HEK293 (cell line): Measurements from ENCODE around the gene MDH2.

Experiments
- CTCF ChIA-PET: fragments of 350-600 bp; formaldehyde crosslinking; extraction: SDS; loops from one replicate; lab custom pipeline; 2021; ENCODE audit warnings: antibody characterized with exemption; lab: Yijun Ruan, JAX
- POLR2A ChIA-PET: fragments of 300-600 bp; formaldehyde crosslinking; extraction: SDS; loops from one replicate; lab custom pipeline; 2020; ENCODE audit warnings: antibody characterized with exemption, inconsistent platforms; lab: Yijun Ruan, JAX
- H3K27ac ChIP-seq: fragments of 200-500 bp; sonication (Bioruptor generic); 2 replicates; pipeline ENCODE4 v1.5.1; 2014; ENCODE audit warnings: low read depth, low read length, control low read depth, inconsistent platforms; ENCODE audit errors: extremely low read depth
- H3K36me3 ChIP-seq, 2 experiments: fragments of 200-500 bp in 1 of 2; sonication (Bioruptor generic) in 1 of 2; 1 replicate in 1 of 2; 2 replicates in 1 of 2; pipeline ENCODE4 v1.5.1; 2014 to 2017; ENCODE audit warnings: inconsistent platforms in 2 of 2, low read length in 2 of 2; ENCODE audit not compliant: control insufficient read depth in 2 of 2, insufficient read depth in 1 of 2
- H3K4me1 ChIP-seq: fragments of 200-500 bp; sonication (Bioruptor generic); 2 replicates; pipeline ENCODE4 v1.5.1; 2014; ENCODE audit warnings: mild to moderate bottlenecking, low read length, inconsistent platforms; ENCODE audit not compliant: control insufficient read depth, insufficient read depth
- H3K4me3 ChIP-seq: 2 replicates; pipeline ENCODE4 v1.5.1; 2011; ENCODE audit warnings: low read depth, mild to moderate bottlenecking, control low read depth, low read length, moderate library complexity
- H3K9me3 ChIP-seq: fragments of 200-500 bp; sonication (Bioruptor generic); 2 replicates; pipeline ENCODE4 v1.5.1; 2014; ENCODE audit warnings: low read depth, low read length, inconsistent platforms; ENCODE audit not compliant: control insufficient read depth, insufficient read depth
- AEBP2 ChIP-seq: fragments of 450-650 bp; formaldehyde crosslinking; IDR thresholded peaks from 2 replicates; pipeline ENCODE4 v1.5.1; 2016; ENCODE audit warnings: missing biosample characterization, missing genetic modification characterization, borderline replicate concordance
- CTCF ChIP-seq: fragments of 450-650 bp; formaldehyde crosslinking; IDR thresholded peaks from 2 replicates; pipeline ENCODE4 v1.5.1; 2016; ENCODE audit warnings: missing biosample characterization, missing genetic modification characterization
- GLI4 ChIP-seq: fragments of 450-650 bp; formaldehyde crosslinking; IDR thresholded peaks from 2 replicates; pipeline ENCODE4 v1.5.1; 2016; ENCODE audit warnings: missing biosample characterization, missing genetic modification characterization
- KLF1 ChIP-seq: fragments of 450-650 bp; formaldehyde crosslinking; IDR thresholded peaks from 2 replicates; pipeline ENCODE4 v1.5.1; 2016; ENCODE audit warnings: missing biosample characterization, missing genetic modification characterization
- OSR2 ChIP-seq: fragments of 450-650 bp; formaldehyde crosslinking; IDR thresholded peaks from 2 replicates; pipeline ENCODE4 v1.5.1; 2016; ENCODE audit warnings: missing biosample characterization, missing genetic modification characterization
- OVOL3 ChIP-seq: fragments of 450-650 bp; formaldehyde crosslinking; IDR thresholded peaks from 2 replicates; pipeline ENCODE4 v1.5.1; 2016; ENCODE audit warnings: missing biosample characterization, missing genetic modification characterization
- PBX3 ChIP-seq: sonication (generic); formaldehyde crosslinking; IDR thresholded peaks from 2 replicates; pipeline ENCODE4 v1.8.1; 2022; ENCODE audit warnings: mild to moderate bottlenecking, moderate library complexity, missing genetic modification reagents
- PRDM10 ChIP-seq: fragments of 450-650 bp; formaldehyde crosslinking; IDR thresholded peaks from 2 replicates; pipeline ENCODE4 v1.5.1; 2016; ENCODE audit warnings: missing biosample characterization, missing genetic modification characterization
- YY1 ChIP-seq: fragments of 450-650 bp; formaldehyde crosslinking; IDR thresholded peaks from 2 replicates; pipeline ENCODE4 v1.5.1; 2018; ENCODE audit warnings: missing biosample characterization, missing genetic modification characterization
- ZFHX2 ChIP-seq: fragments of 450-650 bp; formaldehyde crosslinking; conservative IDR thresholded peaks from 2 replicates; pipeline ENCODE4 v1.5.1; 2016; ENCODE audit warnings: missing biosample characterization, missing genetic modification characterization
- ZFP41 ChIP-seq: fragments of 450-650 bp; formaldehyde crosslinking; IDR thresholded peaks from 2 replicates; pipeline ENCODE4 v1.5.1; 2016; ENCODE audit warnings: missing biosample characterization, missing genetic modification characterization, borderline replicate concordance
- ZNF138 ChIP-seq: fragments of 450-650 bp; formaldehyde crosslinking; IDR thresholded peaks from 2 replicates; pipeline ENCODE4 v1.5.1; 2016; ENCODE audit warnings: missing biosample characterization, missing genetic modification characterization, borderline replicate concordance
- ZNF18 ChIP-seq: fragments of 450-650 bp; formaldehyde crosslinking; IDR thresholded peaks from 2 replicates; pipeline ENCODE4 v1.5.1; 2016; ENCODE audit warnings: missing biosample characterization, missing genetic modification characterization
- ZNF350 ChIP-seq: fragments of 450-650 bp; formaldehyde crosslinking; IDR thresholded peaks from 2 replicates; pipeline ENCODE4 v1.5.0; 2017; ENCODE audit warnings: missing biosample characterization, mild to moderate bottlenecking, missing genetic modification characterization
- ZNF362 ChIP-seq: fragments of 450-650 bp; formaldehyde crosslinking; IDR thresholded peaks from 2 replicates; pipeline ENCODE4 v1.5.1; 2016; ENCODE audit warnings: missing biosample characterization, missing genetic modification characterization
- ZNF558 ChIP-seq: fragments of 450-650 bp; formaldehyde crosslinking; IDR thresholded peaks from 2 replicates; pipeline ENCODE4 v1.5.1; 2016; ENCODE audit warnings: missing biosample characterization, missing genetic modification characterization
- ZNF660 ChIP-seq: fragments of 450-650 bp; IDR thresholded peaks from 2 replicates; pipeline ENCODE4 v1.5.1; 2018; ENCODE audit warnings: missing biosample characterization, mild to moderate bottlenecking, missing genetic modification characterization
- ZSCAN30 ChIP-seq: fragments of 450-650 bp; IDR thresholded peaks from 2 replicates; pipeline ENCODE4 v1.5.1; 2018; ENCODE audit warnings: missing biosample characterization, mild to moderate bottlenecking, missing genetic modification characterization, moderate library complexity

MDH2 gene

GRCh38 chr7:76063114-76063513 lies 15.2 kb downstream of the MDH2 start:
- no peak overlapping the region for H3K4me3 ChIP-seq
- no peak for TF ChIP-seq ZNF362
- TF ChIP-seq ZNF558 (tag by site-specific recombination) = no peak
- no peak for TF ChIP-seq OSR2 (tag by site-specific recombination)
- TF ChIP-seq PRDM10 (tag by site-specific recombination) = no peak
- no peak for TF ChIP-seq ZFP41
- no peak for TF ChIP-seq GLI4
- no peaks in the 10 kb centered on the region for H3K9me3 ChIP-seq
- H3K36me3 ChIP-seq = peaks cover 20 to 93% of the 10 kb centered on the region in 2 experiments
- ChIA-PET CTCF (interaction anchor here (0.8 to 0.9 kb wide), 2 partner anchors 14 to 115 kb away, joined by 3 to 5 read pairs; no protein-coding TSS in a partner anchor), POLR2A (interaction anchor here (0.6 to 1.0 kb wide), 2 partner anchors 15 to 266 kb away, joined by 5 to 8 read pairs; partner anchors contain the start of genes MDH2 and STYXL1)
- H3K4me1 ChIP-seq = no peaks in the 10 kb centered on the region
- no peak overlapping the region for H3K27ac ChIP-seq

- Histone ChIP-seq H3K9me3 (no peaks in the 10 kb centered on the region), H3K4me3 (no peak overlapping the region), H3K4me1 (no peaks in the 10 kb centered on the region), H3K36me3 (peaks cover 20 to 89% of the 10 kb centered on the region in 2 experiments), H3K27ac (no peak overlapping the region)
- TF ChIP-seq ZNF138 (tag by site-specific recombination) (no peak), ZNF558 (tag by site-specific recombination) (no peak), PBX3 (CRISPR knock-in tag) (no peak), CTCF (tag by site-specific recombination) (no peak), ZNF18 (no peak), OVOL3 (tag by site-specific recombination) (no peak), KLF1 (tag by site-specific recombination) (peak; percentile 45; the same call in 1 of the 2 replicates), ZSCAN30 (tag by site-specific recombination) (no peak), AEBP2 (tag by site-specific recombination) (no peak), ZNF660 (0 out of 2 replicates have a peak, but pooled peaks have one; percentile 36), ZFHX2 (0 out of 2 replicates have a peak, but pooled peaks have one; percentile 32), YY1 (tag by site-specific recombination) (no peak), ZNF350 (0 out of 2 replicates have a peak, but pooled peaks have one; percentile 12)
- CTCF ChIA-PET = interaction anchor here (0.8 to 0.9 kb wide), 2 partner anchors 15 to 115 kb away, joined by 3 to 5 read pairs; no protein-coding TSS in a partner anchor
- POLR2A ChIA-PET = interaction anchor here (0.6 to 1.0 kb wide), 2 partner anchors 16 to 266 kb away, joined by 5 to 8 read pairs; partner anchors contain the start of genes MDH2 and STYXL1
Measured at GRCh38 chr7:76063525-76063924, 15.6 kb downstream of the MDH2 start.
